ENCODE results near the gene ZBED3. TPM values are rescaled to one million over a fixed set of nuclear protein-coding genes. Genes with fewer than 3 reads are reported as not detected.
"Not testable (repeated sequence)": the region's sequence is repeated elsewhere in the genome, so short reads cannot be mapped to it uniquely, and the experiment has no call there.

The ZBED3 gene, protein sequence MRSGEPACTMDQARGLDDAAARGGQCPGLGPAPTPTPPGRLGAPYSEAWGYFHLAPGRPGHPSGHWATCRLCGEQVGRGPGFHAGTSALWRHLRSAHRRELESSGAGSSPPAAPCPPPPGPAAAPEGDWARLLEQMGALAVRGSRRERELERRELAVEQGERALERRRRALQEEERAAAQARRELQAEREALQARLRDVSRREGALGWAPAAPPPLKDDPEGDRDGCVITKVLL
- 5.3 TPM for polyA plus RNA-seq (2013, experiment 1 of 2)
- 5.5 TPM for polyA plus RNA-seq (2013, experiment 2 of 2)

DNA sequence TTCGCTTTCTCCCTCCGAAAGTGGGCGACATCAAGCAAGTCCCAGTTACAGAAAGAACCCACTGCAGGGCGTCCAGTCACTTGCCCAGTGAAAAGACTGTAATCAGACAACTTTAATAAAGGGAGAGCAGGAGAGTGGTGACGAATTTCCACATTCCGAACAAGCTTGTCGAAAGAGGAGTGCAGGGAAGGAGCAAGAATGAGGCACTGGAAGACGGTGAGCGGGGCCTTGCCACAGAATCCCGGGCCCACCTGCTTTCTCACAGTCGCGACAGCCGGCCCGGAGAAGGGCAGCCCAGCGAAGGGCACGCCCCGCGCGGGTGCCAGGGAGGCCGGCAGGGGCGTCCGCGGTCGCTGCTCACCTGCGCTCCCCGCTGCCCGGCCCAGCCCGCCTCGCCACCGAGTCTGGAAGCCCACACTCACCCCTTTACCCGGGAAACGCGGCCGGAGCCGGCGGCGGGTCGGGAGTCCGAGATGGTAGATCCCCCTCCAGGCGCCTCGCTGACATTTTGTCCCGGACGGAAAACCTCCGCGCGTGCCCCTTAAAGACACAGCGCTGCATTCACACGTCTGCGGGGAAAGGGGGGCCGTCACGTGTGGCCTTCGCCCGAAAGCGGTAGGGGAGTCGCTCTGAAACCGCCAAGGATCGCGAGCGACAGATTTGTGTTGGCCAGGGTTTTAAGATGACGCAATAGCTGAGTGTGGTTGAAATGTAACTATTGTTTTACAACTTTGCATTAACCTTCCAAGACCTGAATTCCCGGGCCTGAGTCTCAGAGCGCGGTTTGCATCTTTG, at the start of gene ZBED3:
Gene ZBED3, minus strand, starts transcription at position 597 of the 795 bp plus-strand sequence. CDS start 9,407 bp downstream, outside the sequence.
- Histone ChIP-seq H3K9ac (ENCODE audit: low read depth, low read length) (peak within 1 kb of the TSS; percentile 99), H3K36me3 (ENCODE audit: insufficient read depth, low read length) (peaks cover 8% of the 10 kb centered on the region; the same call in 1 of the 2 replicates), H3K27me3 (ENCODE audit: insufficient read depth, low read length) (no peaks in the 10 kb centered on the region), H3K4me3 (ENCODE audit: low read length) (peak within 1 kb of the TSS; percentile 97), H3K27ac (ENCODE audit: low read depth, low read length) (peak within 1 kb of the TSS; percentile 93), H3K4me1 (ENCODE audit: insufficient read depth, low read length) (peaks cover 20% of the 10 kb centered on the region), H3K9me3 (ENCODE audit: insufficient read depth, low read depth, low read length) (no peaks in the 10 kb centered on the region)
- WGBS = under 1% methylated on average over 61 of the region's 63 CpGs

DNA sequence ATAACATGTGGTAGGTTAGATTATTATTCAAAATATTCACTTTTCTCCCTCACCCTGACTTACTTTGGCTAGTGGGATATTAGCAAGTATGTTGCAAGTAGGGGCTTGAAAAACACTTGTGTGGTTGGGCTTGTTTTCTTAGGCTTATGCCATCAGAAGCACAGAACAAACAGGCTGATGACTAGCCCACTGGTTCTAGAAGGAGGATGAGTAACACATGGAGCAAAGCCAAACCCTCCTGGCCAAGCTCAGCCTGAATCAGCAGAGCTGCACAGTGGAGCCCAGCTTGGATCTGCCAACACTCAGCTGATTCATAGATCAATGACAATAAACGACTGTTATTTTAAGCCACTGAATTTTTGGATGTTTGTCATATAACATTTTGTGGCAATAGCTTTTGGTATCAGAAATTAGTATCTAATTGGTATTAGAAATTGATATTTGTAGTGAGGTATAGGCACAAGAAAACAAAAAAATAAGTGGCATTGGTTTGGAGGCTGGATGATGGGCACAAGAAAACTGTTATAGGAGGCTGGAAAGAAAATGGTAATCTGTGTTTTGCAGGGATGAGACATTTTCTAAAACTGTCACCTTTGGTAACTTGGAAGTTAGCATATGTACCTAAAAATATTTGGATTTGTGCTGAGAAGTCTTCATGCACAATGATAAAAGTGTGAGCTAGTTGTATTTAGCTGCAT, 46.1 kb upstream of the ZBED3 start:
- H3K9me3 ChIP-seq (ENCODE audit: insufficient read depth, low read depth, low read length) = no peaks in the 10 kb centered on the region
- WGBS = 95% methylated on average over 1 of the region's 1 CpG
- no peaks in the 10 kb centered on the region for H3K36me3 ChIP-seq (ENCODE audit: insufficient read depth, low read length)
- H3K4me3 ChIP-seq (ENCODE audit: low read length) = no peak overlapping the region
- H3K27me3 ChIP-seq (ENCODE audit: insufficient read depth, low read length) = no peaks in the 10 kb centered on the region
- no peak overlapping the region for H3K27ac ChIP-seq (ENCODE audit: low read depth, low read length)
- no peaks in the 10 kb centered on the region for H3K4me1 ChIP-seq (ENCODE audit: insufficient read depth, low read length)
- no peak overlapping the region for H3K9ac ChIP-seq (ENCODE audit: low read depth, low read length)

DNA sequence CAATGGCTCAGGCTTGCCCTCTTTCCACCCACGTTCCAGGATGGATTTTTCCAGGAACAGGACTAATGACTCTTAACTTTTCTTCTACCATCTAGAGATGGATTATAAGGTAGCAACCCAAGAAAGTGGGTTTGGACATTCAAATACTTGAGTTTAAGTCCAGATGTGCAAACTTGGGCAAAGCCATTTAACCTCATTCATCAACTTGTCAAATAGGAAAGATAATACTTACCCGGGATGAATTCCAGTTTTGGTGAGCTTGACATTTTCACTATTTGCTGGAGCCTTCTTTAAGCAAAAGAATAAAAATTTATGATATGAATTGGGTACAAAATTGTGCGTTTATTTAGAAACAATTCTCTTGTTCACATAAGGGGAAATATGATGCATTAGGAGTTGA, 44.3 kb upstream of the ZBED3 start:
- H3K36me3 ChIP-seq (ENCODE audit: insufficient read depth, low read length) = no peaks in the 10 kb centered on the region
- H3K27me3 ChIP-seq (ENCODE audit: insufficient read depth, low read length) = no peaks in the 10 kb centered on the region
- no peak overlapping the region for H3K9ac ChIP-seq (ENCODE audit: low read depth, low read length)
- H3K9me3 ChIP-seq (ENCODE audit: insufficient read depth, low read depth, low read length) = no peaks in the 10 kb centered on the region
- H3K4me3 ChIP-seq (ENCODE audit: low read length) = no peak overlapping the region
- no peaks in the 10 kb centered on the region for H3K4me1 ChIP-seq (ENCODE audit: insufficient read depth, low read length)
- H3K27ac ChIP-seq (ENCODE audit: low read depth, low read length) = no peak overlapping the region
- WGBS = 89% methylated on average over 3 of the region's 3 CpGs

GRCh38 chr5:77129391-77129990, 42.4 kb upstream of the ZBED3 start:
- Histone ChIP-seq H3K36me3 (ENCODE audit: insufficient read depth, low read length) (no peaks in the 10 kb centered on the region), H3K27ac (ENCODE audit: low read depth, low read length) (no peak overlapping the region), H3K4me1 (ENCODE audit: insufficient read depth, low read length) (no peaks in the 10 kb centered on the region), H3K27me3 (ENCODE audit: insufficient read depth, low read length) (no peaks in the 10 kb centered on the region), H3K9ac (ENCODE audit: low read depth, low read length) (no peak overlapping the region), H3K9me3 (ENCODE audit: insufficient read depth, low read depth, low read length) (no peaks in the 10 kb centered on the region), H3K4me3 (ENCODE audit: low read length) (no peak overlapping the region)
- WGBS = 83% methylated on average over 9 of the region's 9 CpGs

- Histone ChIP-seq H3K27me3 (ENCODE audit: insufficient read depth, low read length) (no peaks in the 10 kb centered on the region), H3K9ac (ENCODE audit: low read depth, low read length) (no peak overlapping the region), H3K27ac (ENCODE audit: low read depth, low read length) (no peak overlapping the region), H3K4me1 (ENCODE audit: insufficient read depth, low read length) (no peaks in the 10 kb centered on the region), H3K9me3 (ENCODE audit: insufficient read depth, low read depth, low read length) (no peaks in the 10 kb centered on the region), H3K36me3 (ENCODE audit: insufficient read depth, low read length) (no peaks in the 10 kb centered on the region), H3K4me3 (ENCODE audit: low read length) (no peak overlapping the region)
- 89% methylated on average over 5 of the region's 5 CpGs for WGBS
These were observed 41.5 kb upstream of the ZBED3 start for GRCh38 chr5:77128411-77129061.

DNA sequence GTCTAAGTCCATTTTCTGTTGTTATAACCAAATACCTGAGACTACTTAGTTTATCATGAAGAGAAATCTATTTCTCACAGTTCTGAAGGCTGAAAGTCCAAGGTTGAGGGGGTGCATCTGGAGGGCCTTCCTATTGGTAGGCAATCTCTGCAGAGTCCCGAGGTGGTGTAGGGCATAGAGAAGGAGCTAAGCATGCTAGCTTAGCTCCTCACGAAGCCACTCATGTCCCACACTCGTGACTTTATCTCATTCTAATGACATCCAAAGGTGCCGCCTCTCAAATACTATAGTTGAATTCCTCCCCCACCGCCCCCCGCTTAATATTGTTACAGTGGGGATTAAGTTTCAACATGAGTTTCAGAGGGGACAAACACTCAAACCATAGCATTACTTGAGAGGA, 36.0 kb upstream of the ZBED3 start:
- no peaks in the 10 kb centered on the region for H3K4me1 ChIP-seq (ENCODE audit: insufficient read depth, low read length)
- H3K27ac ChIP-seq (ENCODE audit: low read depth, low read length) = no peak overlapping the region
- no peak overlapping the region for H3K9ac ChIP-seq (ENCODE audit: low read depth, low read length)
- no peak overlapping the region for H3K4me3 ChIP-seq (ENCODE audit: low read length)
- peaks cover 7% of the 10 kb centered on the region for H3K36me3 ChIP-seq (ENCODE audit: insufficient read depth, low read length)
- 96% methylated on average over 4 of the region's 6 CpGs for WGBS
- no peaks in the 10 kb centered on the region for H3K9me3 ChIP-seq (ENCODE audit: insufficient read depth, low read depth, low read length)
- no peaks in the 10 kb centered on the region for H3K27me3 ChIP-seq (ENCODE audit: insufficient read depth, low read length)

DNA sequence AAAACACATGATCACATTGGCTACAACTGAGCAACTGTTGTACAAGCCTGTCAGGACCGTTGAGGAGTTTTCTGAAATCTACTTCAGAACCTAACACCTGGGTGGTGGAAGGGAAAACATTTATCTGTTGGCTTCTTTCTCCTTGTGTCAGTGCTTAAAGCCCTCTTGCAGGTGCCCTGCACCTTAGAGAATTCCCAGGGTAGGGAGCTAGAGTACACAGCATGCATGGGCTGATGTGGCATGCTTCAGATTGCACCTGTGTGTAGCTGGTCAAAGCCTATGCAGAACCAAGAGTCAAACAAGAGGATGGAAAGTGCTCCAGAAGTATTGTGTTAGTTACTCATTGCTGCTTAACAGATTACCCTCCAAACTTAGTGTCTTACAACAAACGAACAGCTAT, 33.6 kb upstream of the ZBED3 start:
- H3K4me1 ChIP-seq (ENCODE audit: insufficient read depth, low read length) = no peaks in the 10 kb centered on the region
- H3K36me3 ChIP-seq (ENCODE audit: insufficient read depth, low read length) = peaks cover 7% of the 10 kb centered on the region
- H3K9ac ChIP-seq (ENCODE audit: low read depth, low read length) = no peak overlapping the region
- H3K27me3 ChIP-seq (ENCODE audit: insufficient read depth, low read length) = no peaks in the 10 kb centered on the region
- H3K27ac ChIP-seq (ENCODE audit: low read depth, low read length) = no peak overlapping the region
- no peaks in the 10 kb centered on the region for H3K9me3 ChIP-seq (ENCODE audit: insufficient read depth, low read depth, low read length)
- 86% methylated on average over 2 of the region's 2 CpGs for WGBS
- H3K4me3 ChIP-seq (ENCODE audit: low read length) = no peak overlapping the region

GRCh38 chr5:77120086-77120485, 33.0 kb upstream of the ZBED3 start:
- H3K9ac ChIP-seq (ENCODE audit: low read depth, low read length) = no peak overlapping the region
- no peak overlapping the region for H3K27ac ChIP-seq (ENCODE audit: low read depth, low read length)
- H3K27me3 ChIP-seq (ENCODE audit: insufficient read depth, low read length) = no peaks in the 10 kb centered on the region
- WGBS = 97% methylated on average over 2 of the region's 2 CpGs
- no peaks in the 10 kb centered on the region for H3K4me1 ChIP-seq (ENCODE audit: insufficient read depth, low read length)
- H3K36me3 ChIP-seq (ENCODE audit: insufficient read depth, low read length) = peaks cover 7% of the 10 kb centered on the region
- no peak overlapping the region for H3K4me3 ChIP-seq (ENCODE audit: low read length)
- H3K9me3 ChIP-seq (ENCODE audit: insufficient read depth, low read depth, low read length) = no peaks in the 10 kb centered on the region

- H3K36me3 ChIP-seq (ENCODE audit: insufficient read depth, low read length) = peaks cover 7% of the 10 kb centered on the region
- no peaks in the 10 kb centered on the region for H3K27me3 ChIP-seq (ENCODE audit: insufficient read depth, low read length)
- H3K9me3 ChIP-seq (ENCODE audit: insufficient read depth, low read depth, low read length) = no peaks in the 10 kb centered on the region
- no peak overlapping the region for H3K27ac ChIP-seq (ENCODE audit: low read depth, low read length)
- no peak overlapping the region for H3K4me3 ChIP-seq (ENCODE audit: low read length)
- H3K4me1 ChIP-seq (ENCODE audit: insufficient read depth, low read length) = no peaks in the 10 kb centered on the region
- H3K9ac ChIP-seq (ENCODE audit: low read depth, low read length) = no peak overlapping the region
- WGBS = 97% methylated on average over 2 of the region's 2 CpGs
These were observed 30.1 kb upstream of the ZBED3 start for GRCh38 chr5:77117161-77117560.

GRCh38 chr5:77107035-77107434, 19.9 kb upstream of the ZBED3 start:
- H3K4me1 ChIP-seq (ENCODE audit: insufficient read depth, low read length); H3K27ac ChIP-seq (ENCODE audit: low read depth, low read length); H3K4me3 ChIP-seq (ENCODE audit: low read length); H3K9ac ChIP-seq (ENCODE audit: low read depth, low read length); H3K9me3 ChIP-seq (ENCODE audit: insufficient read depth, low read depth, low read length); H3K27me3 ChIP-seq (ENCODE audit: insufficient read depth, low read length); H3K36me3 ChIP-seq (ENCODE audit: insufficient read depth, low read length): not testable (repeated sequence)
- WGBS = 100% methylated on average over 1 of the region's 4 CpGs

Data from HUES64 (cell line).